ENCODE measurements around the gene WDR31. TPM values are rescaled to one million over a fixed set of nuclear protein-coding genes. Genes with fewer than 3 reads are reported as not detected.

WDR31 gene
- 0.10 TPM for total RNA-seq (2013)
- polyA plus RNA-seq (under 1 TPM in 2 of 3 donors, not detected in 1; 0.05 to 0.11 TPM), polyA minus RNA-seq (under 0.01 TPM in 1 of 2 replicates, not detected in the other), total RNA-seq (0.06 to 3.5 (median 0.17) reads per million in 11 experiments)

DNA sequence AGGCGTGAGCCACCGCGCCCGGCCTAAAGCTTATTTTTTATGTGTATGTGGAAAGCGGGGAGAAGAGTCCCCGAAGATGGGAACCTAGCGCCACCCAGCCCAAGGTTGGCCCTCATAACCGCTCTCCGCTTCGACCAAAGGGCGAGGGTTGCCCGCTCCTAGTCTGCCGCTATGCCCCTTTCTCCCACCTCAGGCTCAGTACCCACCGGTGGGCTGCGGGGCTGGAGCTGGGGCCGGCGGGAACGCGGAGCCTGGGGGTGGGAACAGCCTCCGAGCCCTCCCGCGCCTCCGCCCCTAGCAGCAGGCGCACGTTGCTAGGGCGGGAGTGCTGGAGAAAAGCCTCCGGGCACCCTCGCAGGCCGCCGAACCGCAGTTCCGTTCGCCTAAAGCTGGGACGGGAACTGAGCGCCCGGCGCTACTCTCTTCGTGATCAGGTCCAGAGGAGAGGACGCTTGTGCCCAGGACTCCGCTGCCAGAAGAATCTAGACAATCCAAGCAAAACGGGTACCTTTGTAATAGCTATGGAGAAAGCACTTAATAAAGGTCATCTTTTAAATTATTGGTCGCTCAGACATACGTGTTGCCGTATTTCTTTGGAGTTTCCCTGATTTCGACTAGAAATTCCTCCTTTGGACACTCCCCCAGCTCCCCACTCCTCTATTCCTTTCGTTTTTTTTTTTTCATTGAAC lies at the start of gene WDR31:
Gene WDR31, minus strand, starts transcription at position 265 of the 689 bp plus-strand sequence. CDS start 8,253 bp downstream, outside the sequence.
- H3K27ac ChIP-seq (ENCODE audit: low read depth in 1 of 2, low read length in 2 of 2): peak within 1 kb of the TSS in 1 of 2 donors; percentile 17
- intact Hi-C loops (cut with micrococcal nuclease): loop anchor here in 1 of 2 donors (10.0 kb wide), 1 partner anchor 65 kb away; the partner anchor contains the start of gene ALAD
- WGBS (ENCODE audit: insufficient coverage): 0% methylated on average over 38 of the region's 46 CpGs

More for the DNA sequence above, at the start of gene WDR31:
- peak within 1 kb of the TSS; percentile 58 for H3K9ac ChIP-seq (ENCODE audit: insufficient read depth, low read length, poor library complexity, severe bottlenecking)
- H3K79me2 ChIP-seq (ENCODE audit: insufficient read depth, low read length): no peaks in the 10 kb centered on the region
- H3K9me3 ChIP-seq (replicated peaks in 1 of 2; ENCODE audit: control insufficient read depth in 1 of 2, insufficient read depth in 1 of 2, low read length in 2 of 2): no peaks in the 10 kb centered on the region
- H3K4me1 ChIP-seq (ENCODE audit: control insufficient read depth in 1 of 2, insufficient read depth in 2 of 2, low read length in 2 of 2): peaks cover 10 to 16% of the 10 kb centered on the region in 2 donors
- peak within 1 kb of the TSS; percentile 79 to 97 for H3K4me3 Mint-ChIP-seq
- H3K36me3 Mint-ChIP-seq: no peaks in the 10 kb centered on the region
- H3K4me2 ChIP-seq (replicated peaks; ENCODE audit: extremely low read depth, low read length, poor library complexity, severe bottlenecking): peak within 1 kb of the TSS; percentile 77
- H3K27me3 Mint-ChIP-seq (ENCODE audit: low read depth in 3 of 3): peaks cover 2 to 7% (median 4%) of the 10 kb centered on the region in 3 donors
- peak within 1 kb of the TSS; percentile 64 to 91 (median 87) for H3K4me3 ChIP-seq (replicated peaks in 1 of 3; ENCODE audit: low read depth in 2 of 3, low read length in 3 of 3)
- peak within 1 kb of the TSS in 5 of 7 donors; percentile 21 to 76 (median 26) for H3K27ac Mint-ChIP-seq
- no peaks in the 10 kb centered on the region for H3K27me3 ChIP-seq (ENCODE audit: control insufficient read depth in 2 of 2, insufficient read depth in 2 of 2, low read length in 2 of 2)
- peaks cover 20% of the 10 kb centered on the region for H3K4me1 Mint-ChIP-seq
- no peaks in the 10 kb centered on the region for H4K20me1 ChIP-seq (ENCODE audit: insufficient read depth, low read length)
- peak within 1 kb of the TSS; percentile 90 for H2AFZ ChIP-seq (ENCODE audit: insufficient read depth, low read depth, low read length, poor library complexity, severe bottlenecking)
- H3K9me3 Mint-ChIP-seq: no peaks in the 10 kb centered on the region
- TF ChIP-seq CTCF (IDR thresholded peaks at IDR 0.05): no peak
- peak; percentile 67 to 76 (median 70) for DNase-seq
- H3K36me3 ChIP-seq (replicated peaks in 1 of 2; ENCODE audit: control insufficient read depth in 1 of 2, insufficient read depth in 2 of 2, low read length in 2 of 2): no peaks in the 10 kb centered on the region

Measured in CD14-positive monocyte (primary cell).